ENCODE data around the gene CTRL.
"Not testable (repeated sequence)": the region's sequence is repeated elsewhere in the genome, so short reads cannot be mapped to it uniquely, and the experiment has no call there.

CTRL gene

GRCh38 chr16:67931712-67932461 is at the start of gene CTRL:
TSS of gene CTRL (minus strand) at chr16:67931862. CDS start at chr16:67931852, 10 bp downstream.
- DNase-seq, result no peak

- no peak for DNase-seq
These were observed 48.5 kb upstream of the CTRL start, which contains the start of gene DPEP3 for GRCh38 chr16:67979955-67980678. TSS of gene DPEP3 (minus strand) at chr16:67980499. CDS start at chr16:67980380, 119 bp downstream.

DNA sequence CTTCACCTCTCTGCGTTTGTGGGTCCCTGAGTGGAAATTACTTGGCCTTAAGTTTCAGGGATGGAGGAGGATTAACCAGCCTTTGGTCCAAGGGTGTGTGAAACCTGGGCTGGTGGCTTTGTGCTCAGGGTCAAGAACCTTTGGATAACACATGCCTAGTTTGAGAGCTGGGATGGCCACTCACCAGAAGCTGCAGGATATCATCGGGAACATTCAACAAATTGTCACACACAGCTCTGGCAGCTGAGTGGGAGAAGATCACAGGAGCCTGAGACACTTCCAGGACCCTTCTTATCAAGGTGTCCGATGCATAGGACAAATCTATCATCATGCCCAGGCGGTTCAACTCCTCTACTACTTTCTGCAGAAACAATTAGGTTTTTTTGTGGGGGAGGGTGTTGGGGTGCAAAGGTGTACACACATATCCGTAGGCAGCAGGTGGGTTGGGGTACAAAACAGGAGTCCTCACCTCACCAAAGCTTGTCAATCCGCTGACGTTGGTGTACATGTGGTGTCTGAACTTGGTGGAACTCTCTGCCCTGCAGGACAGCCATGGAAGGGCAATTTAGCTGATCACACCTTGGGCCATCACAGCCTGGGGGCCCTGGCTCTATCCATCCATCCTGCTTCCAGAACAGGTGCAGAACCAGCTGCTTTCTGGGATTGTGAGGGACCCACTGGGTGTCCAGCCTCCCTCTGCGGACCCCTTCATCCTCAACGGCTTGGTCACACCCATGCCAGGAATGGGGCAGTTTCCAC is 46.0 kb upstream of the CTRL start:
- DNase-seq, result no peak

GRCh38 chr16:67977005-67977404 is 45.3 kb upstream of the CTRL start:
- DNase-seq, result no peak

- DNase-seq, result no peak
These were observed 44.5 kb upstream of the CTRL start for GRCh38 chr16:67976205-67976604.

- no peak for DNase-seq
These were observed 43.9 kb upstream of the CTRL start for GRCh38 chr16:67975321-67976105.

DNA sequence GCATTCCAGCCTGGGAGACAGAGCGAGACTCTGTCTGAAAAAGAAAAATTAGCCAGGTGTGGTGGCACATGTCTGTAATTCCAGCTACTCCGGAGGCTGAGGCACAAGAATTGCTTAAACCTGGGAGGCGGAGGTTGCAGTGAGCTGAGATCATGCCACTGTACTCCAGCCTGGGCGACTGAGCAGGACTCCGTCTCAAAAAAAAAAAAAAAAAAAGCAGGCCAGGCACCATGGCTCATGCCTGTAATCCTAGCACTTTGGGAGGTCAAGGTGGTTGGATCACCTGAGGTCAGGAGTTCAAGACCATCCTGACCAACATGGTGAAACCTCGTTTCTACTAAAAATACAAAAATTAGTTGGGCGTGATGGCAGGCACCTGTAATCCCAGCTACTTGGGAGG is 40.6 kb upstream of the CTRL start:
- not testable (repeated sequence) for DNase-seq

GRCh38 chr16:67971111-67971510 is 39.4 kb upstream of the CTRL start:
- DNase-seq, result no peak

- DNase-seq, result no peak
These were observed 37.8 kb upstream of the CTRL start for GRCh38 chr16:67969254-67970039.

DNA sequence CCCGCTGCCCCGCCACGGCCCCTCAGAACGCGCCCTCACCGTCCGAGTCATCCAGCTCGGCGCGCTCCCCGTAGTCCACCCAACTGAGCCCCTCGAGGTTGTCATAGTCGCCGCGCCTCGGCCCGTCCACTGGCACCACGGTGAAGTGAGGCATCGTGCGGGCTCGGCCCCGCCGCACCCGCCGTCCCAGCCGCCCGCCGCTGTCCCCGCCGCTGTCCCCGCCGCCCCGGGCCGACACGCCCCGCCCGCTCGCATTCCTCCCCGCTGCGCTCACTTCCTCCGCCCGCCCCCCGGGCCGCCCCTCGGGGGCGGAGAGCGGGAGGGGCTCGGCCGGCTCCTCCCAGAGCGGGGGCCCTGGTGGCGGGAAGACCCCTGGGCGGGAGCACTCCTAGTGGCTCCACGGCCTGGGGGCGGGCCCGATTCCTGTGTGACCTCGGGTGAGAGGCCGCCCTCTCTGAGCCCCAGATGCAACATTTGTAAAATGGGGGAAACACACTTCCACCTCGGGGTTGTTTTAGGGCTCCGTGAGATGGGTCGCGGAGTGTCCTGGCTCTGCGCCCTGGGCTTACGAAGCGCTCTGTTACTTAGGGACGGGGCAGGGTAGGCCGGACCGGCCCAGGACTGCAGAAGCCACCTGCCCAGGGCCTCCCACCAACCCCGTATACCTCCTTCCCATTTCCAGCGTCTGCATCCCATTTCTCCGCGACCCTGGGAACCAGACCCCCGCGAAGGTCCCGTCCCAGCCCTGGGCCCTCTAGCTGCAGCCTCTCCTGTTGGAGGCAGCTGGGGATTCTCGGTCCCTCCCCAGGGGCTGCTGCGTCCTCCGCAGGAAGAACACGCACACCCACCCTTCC is 37.0 kb upstream of the CTRL start, which contains the start of gene SLC12A4:
Gene SLC12A4, minus strand, starts transcription at position 238 of the 854 bp plus-strand sequence. Its CDS starts 84 bp downstream, at position 154.
- peak; percentile 96 for DNase-seq

DNA sequence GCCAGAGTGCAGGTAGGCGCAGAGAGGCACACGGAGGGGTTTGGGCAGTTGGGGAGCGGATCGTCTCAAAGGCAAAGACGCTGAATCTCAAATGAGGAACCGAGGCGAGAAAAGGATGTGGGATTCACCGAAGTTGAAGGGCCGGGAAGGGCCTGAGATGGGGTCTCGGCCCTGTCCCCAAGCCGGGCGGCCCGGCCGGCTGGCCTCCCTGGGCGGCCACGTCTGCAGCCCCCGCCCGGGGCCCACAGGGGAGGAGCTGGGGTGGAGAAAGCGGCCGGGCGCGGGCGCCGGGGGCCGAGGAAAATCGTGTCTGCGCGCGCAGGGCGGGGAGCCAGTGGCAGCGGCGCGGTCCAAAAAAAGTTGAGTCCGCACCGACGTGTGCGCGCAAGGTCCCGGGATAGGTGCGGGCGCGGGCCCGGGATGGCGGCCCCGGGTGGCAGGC is 36.3 kb upstream of the CTRL start:
- peak; percentile 47 for DNase-seq

GRCh38 chr16:67967183-67967957 is 35.7 kb upstream of the CTRL start:
- peak; percentile 68 for DNase-seq

DNA sequence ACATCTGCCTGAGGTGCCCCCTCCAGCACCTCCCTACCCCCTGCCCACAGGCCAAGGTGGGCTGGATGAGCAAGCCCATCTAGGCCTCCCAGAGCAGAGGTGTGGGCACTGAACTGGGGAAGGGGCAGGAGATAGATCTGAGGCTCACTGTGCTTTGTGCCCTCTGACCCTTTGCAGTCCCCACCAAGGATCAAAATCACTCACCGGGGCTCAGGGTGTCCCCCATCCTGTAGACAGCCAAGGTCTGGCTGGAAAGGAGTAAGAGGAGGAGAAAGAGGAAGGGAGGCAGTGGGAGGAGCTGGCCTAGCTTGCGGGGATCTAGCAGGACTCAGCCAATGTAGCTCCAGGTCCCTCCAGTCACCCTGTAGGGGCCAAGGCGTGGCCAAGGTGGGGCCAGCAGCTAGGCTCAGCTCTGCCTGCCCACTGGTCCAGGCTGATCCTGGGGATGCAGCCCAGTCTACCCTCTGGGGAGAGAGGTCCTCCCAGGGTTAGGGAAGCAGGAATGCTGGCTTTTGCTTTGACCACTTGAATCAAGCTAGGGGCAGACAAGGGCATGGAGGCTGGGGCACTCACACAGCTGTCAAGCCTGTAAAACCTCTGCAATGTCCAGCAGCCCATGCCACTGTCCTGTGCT is 35.0 kb upstream of the CTRL start:
- DNase-seq, result no peak

- no peak for DNase-seq
These were observed 34.2 kb upstream of the CTRL start for GRCh38 chr16:67965668-67966548.

- DNase-seq, result no peak
These were observed 32.9 kb upstream of the CTRL start for GRCh38 chr16:67964477-67965131.

DNA sequence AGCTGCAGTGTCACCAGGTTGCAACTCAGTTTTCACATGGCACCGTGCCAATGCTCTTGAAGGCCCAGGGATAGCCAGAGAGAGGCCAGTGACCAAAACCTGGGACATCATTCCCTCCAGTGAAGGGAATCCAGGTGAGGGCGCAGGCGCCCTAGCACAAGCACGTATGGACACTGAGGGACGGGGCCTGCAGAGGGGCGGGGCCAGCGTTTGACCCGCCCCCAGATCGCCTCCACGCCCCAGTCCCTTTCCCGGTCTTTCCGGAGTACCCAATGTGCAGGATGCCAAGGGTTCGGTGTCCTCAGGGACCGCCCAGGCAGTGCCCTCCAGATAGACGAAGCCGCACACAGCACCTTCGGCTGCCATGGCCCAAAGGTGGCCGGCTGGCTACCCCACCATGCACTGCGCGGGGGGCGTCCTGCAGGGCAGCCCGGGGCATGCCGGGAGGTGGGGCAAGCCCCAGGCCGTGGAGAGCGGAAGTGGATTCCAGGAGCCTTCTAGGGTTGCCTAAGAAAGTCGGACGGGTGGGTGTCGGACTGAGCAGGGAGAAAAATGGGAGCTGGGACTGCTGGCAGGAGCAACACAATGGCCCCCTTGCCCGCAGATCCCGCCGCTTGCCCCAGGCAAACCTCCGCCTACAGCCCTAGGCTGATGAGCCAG is 32.1 kb upstream of the CTRL start:
- no peak for DNase-seq

DNA sequence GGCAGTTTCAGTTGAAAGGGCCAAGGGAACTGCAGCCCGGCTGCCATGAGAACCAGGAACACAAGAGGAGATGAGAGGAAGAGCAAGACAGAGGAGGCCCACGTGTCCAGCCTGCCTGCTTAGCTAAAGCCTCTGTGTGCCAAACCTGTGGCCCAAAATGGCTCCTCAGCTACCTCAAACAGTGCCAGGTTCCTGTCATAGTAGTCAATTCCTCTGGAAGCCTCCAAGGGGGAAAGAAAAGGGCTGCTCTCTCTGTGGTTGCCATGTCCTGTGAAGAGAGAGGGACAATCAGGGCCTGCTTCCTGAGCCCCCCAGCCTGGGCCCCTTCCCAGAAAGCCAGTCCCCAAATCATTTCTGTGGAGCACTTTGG is 31.6 kb upstream of the CTRL start:
- DNase-seq, result no peak

Measured in activated CD4-positive, alpha-beta T cell treated with anti-CD3 and anti-CD28 coated beads, Interleukin-10, Interleukin-2, amounts not matched to agents 100 ng/mL and 50 ng/mL, durations not matched to agents 16 hours and 8 hours (primary cell).